ENCODE results near the gene FGF14.

- no peak for TF ChIP-seq EZH2 (IDR thresholded peaks at IDR 0.05; ENCODE audit: low read length)
- TF ChIP-seq, protein P1, sequence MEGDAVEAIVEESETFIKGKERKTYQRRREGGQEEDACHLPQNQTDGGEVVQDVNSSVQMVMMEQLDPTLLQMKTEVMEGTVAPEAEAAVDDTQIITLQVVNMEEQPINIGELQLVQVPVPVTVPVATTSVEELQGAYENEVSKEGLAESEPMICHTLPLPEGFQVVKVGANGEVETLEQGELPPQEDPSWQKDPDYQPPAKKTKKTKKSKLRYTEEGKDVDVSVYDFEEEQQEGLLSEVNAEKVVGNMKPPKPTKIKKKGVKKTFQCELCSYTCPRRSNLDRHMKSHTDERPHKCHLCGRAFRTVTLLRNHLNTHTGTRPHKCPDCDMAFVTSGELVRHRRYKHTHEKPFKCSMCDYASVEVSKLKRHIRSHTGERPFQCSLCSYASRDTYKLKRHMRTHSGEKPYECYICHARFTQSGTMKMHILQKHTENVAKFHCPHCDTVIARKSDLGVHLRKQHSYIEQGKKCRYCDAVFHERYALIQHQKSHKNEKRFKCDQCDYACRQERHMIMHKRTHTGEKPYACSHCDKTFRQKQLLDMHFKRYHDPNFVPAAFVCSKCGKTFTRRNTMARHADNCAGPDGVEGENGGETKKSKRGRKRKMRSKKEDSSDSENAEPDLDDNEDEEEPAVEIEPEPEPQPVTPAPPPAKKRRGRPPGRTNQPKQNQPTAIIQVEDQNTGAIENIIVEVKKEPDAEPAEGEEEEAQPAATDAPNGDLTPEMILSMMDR (optimal IDR thresholded peaks at IDR 0.05 in 1 of 3, IDR thresholded peaks at IDR 0.05 in 1 of 3, conservative IDR thresholded peaks at IDR 0.05 in 1 of 3; ENCODE audit: extremely low read depth in 1 of 3, insufficient read depth in 2 of 3, low read length in 3 of 3): no peak
Measured at GRCh38 chr13:102405499-102406100, 3.8 kb upstream of the FGF14 start.

Data from keratinocyte (primary cell).